HEK293T (cell line): Measurements from ENCODE around the gene IFT88.

Source experiments
- ARNT ChIP-seq: fragments of 450-650 bp; IDR thresholded peaks from 2 replicates; pipeline ENCODE4 v1.6.1; 2017; ENCODE audit warnings: mild to moderate bottlenecking
- BHLHE40 ChIP-seq: fragments of 450-650 bp; IDR thresholded peaks from 2 replicates; pipeline ENCODE4 v1.6.1; 2016; ENCODE audit warnings: mild to moderate bottlenecking, moderate library complexity, borderline replicate concordance
- ELF4 ChIP-seq: fragments of 450-650 bp; IDR thresholded peaks from 2 replicates; pipeline ENCODE4 v1.6.1; 2017; ENCODE audit warnings: antibody characterized with exemption
- FOXA1 ChIP-seq: fragments of 450-650 bp; IDR thresholded peaks from 2 replicates; pipeline ENCODE4 v1.6.1; 2016; ENCODE audit warnings: mild to moderate bottlenecking
- FOXM1 ChIP-seq: fragments of 450-650 bp; IDR thresholded peaks from 2 replicates; pipeline ENCODE4 v1.6.1; 2017; ENCODE audit warnings: mild to moderate bottlenecking, borderline replicate concordance
- HDGF ChIP-seq: fragments of 450-650 bp; IDR thresholded peaks from 2 replicates; pipeline ENCODE4 v1.6.1; 2017; ENCODE audit warnings: antibody characterized with exemption, borderline replicate concordance
- LEF1 ChIP-seq: fragments of 450-650 bp; IDR thresholded peaks from 2 replicates; pipeline ENCODE4 v1.6.1; 2017; ENCODE audit warnings: mild to moderate bottlenecking, borderline replicate concordance
- NFRKB ChIP-seq: fragments of 450-650 bp; IDR thresholded peaks from 2 replicates; pipeline ENCODE4 v1.6.1; 2016; ENCODE audit warnings: mild to moderate bottlenecking, moderate library complexity
- SP1 ChIP-seq: fragments of 450-650 bp; IDR thresholded peaks from 2 replicates; pipeline ENCODE4 v1.6.1; 2017
- SUZ12 ChIP-seq: fragments of 450-650 bp; IDR thresholded peaks from 2 replicates; pipeline ENCODE4 v1.6.1; 2016; ENCODE audit warnings: mild to moderate bottlenecking
- TARDBP ChIP-seq: fragments of 450-650 bp; IDR thresholded peaks from 2 replicates; pipeline ENCODE4 v1.6.1; 2016
- TF ChIP-seq, protein P1 (sequence below): fragments of 450-650 bp; IDR thresholded peaks from 2 replicates; pipeline ENCODE4 v1.6.1; 2016

DNA sequence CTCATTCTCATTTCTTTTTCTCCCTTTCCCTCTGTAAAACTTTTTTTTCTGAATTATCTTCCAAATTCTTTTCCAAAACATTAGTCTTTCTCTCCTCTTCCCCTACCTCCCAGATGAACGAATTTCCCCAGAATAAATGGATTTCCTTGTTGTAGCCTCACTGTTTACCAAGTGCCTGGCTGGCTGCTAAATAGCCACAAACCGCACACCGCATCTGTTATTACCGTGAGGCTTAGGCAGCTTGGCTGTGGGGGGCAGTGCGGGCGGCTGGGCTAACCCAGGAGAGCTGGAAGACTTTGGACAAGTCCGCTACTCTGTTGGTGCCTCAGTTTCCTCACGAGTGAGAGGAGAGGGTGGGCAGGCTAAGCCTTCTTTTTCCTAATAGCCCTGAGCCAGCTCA, 147.2 kb downstream of the IFT88 start:
- TF ChIP-seq ELF4 (no peak), BHLHE40 (no peak), FOXM1 (no peak), FOXA1 (no peak), NFRKB (no peak), SUZ12 (no peak), HDGF (no peak), LEF1 (no peak), SP1 (no peak), ARNT (no peak), TARDBP (no peak)
- TF ChIP-seq, protein P1, sequence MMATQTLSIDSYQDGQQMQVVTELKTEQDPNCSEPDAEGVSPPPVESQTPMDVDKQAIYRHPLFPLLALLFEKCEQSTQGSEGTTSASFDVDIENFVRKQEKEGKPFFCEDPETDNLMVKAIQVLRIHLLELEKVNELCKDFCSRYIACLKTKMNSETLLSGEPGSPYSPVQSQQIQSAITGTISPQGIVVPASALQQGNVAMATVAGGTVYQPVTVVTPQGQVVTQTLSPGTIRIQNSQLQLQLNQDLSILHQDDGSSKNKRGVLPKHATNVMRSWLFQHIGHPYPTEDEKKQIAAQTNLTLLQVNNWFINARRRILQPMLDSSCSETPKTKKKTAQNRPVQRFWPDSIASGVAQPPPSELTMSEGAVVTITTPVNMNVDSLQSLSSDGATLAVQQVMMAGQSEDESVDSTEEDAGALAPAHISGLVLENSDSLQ: no peak
